Measurements from ENCODE around the gene RIPK4.
A peak's percentile ranks its signal among the peaks of the same experiment; 100 is the strongest.

RIPK4 gene

GRCh38 chr21:41760411-41760810 lies 6.4 kb downstream of the RIPK4 start:
- no peak for DNase-seq (ENCODE audit: low read depth, low spot score)
- no peak overlapping the region for H3K4me3 ChIP-seq (ENCODE audit: low read length)

- no peak for DNase-seq (ENCODE audit: low read depth, low spot score)
- H3K4me3 ChIP-seq (ENCODE audit: low read length): no peak overlapping the region
Measured at GRCh38 chr21:41759926-41760325, 6.9 kb downstream of the RIPK4 start.

GRCh38 chr21:41759214-41759840 lies 7.5 kb downstream of the RIPK4 start:
- H3K4me3 ChIP-seq (ENCODE audit: low read length): no peak overlapping the region
- DNase-seq (ENCODE audit: low read depth, low spot score): no peak

- DNase-seq (ENCODE audit: low read depth, low spot score): no peak
- H3K4me3 ChIP-seq (ENCODE audit: low read length): no peak overlapping the region
Measured at GRCh38 chr21:41758550-41758949, 8.3 kb downstream of the RIPK4 start.

GRCh38 chr21:41755934-41756773 lies 10.7 kb downstream of the RIPK4 start:
- H3K4me3 ChIP-seq (ENCODE audit: low read length): no peak overlapping the region
- peak; percentile 75 for DNase-seq (ENCODE audit: low read depth, low spot score)

- peak; percentile 89 for DNase-seq (ENCODE audit: low read depth, low spot score)
- no peak overlapping the region for H3K4me3 ChIP-seq (ENCODE audit: low read length)
Measured at GRCh38 chr21:41755258-41755933, 11.5 kb downstream of the RIPK4 start.

GRCh38 chr21:41754479-41754891 lies 12.4 kb downstream of the RIPK4 start:
- H3K4me3 ChIP-seq (ENCODE audit: low read length): no peak overlapping the region
- no peak for DNase-seq (ENCODE audit: low read depth, low spot score)

GRCh38 chr21:41753006-41753898 lies 13.6 kb downstream of the RIPK4 start:
- no peak for DNase-seq (ENCODE audit: low read depth, low spot score)
- no peak overlapping the region for H3K4me3 ChIP-seq (ENCODE audit: low read length)

- DNase-seq (ENCODE audit: low read depth, low spot score): no peak
- no peak overlapping the region for H3K4me3 ChIP-seq (ENCODE audit: low read length)
Measured at GRCh38 chr21:41752231-41752681, 14.6 kb downstream of the RIPK4 start.

GRCh38 chr21:41751611-41752011 lies 15.2 kb downstream of the RIPK4 start:
- H3K4me3 ChIP-seq (ENCODE audit: low read length): no peak overlapping the region
- DNase-seq (ENCODE audit: low read depth, low spot score): no peak

- no peak for DNase-seq (ENCODE audit: low read depth, low spot score)
- no peak overlapping the region for H3K4me3 ChIP-seq (ENCODE audit: low read length)
Measured at GRCh38 chr21:41750532-41751151, 16.2 kb downstream of the RIPK4 start.

- no peak overlapping the region for H3K4me3 ChIP-seq (ENCODE audit: low read length)
- DNase-seq (ENCODE audit: low read depth, low spot score): no peak
Measured at GRCh38 chr21:41750051-41750450, 16.8 kb downstream of the RIPK4 start.

- DNase-seq (ENCODE audit: low read depth, low spot score): no peak
- H3K4me3 ChIP-seq (ENCODE audit: low read length): no peak overlapping the region
Measured at GRCh38 chr21:41749286-41749685, 17.6 kb downstream of the RIPK4 start.

- H3K4me3 ChIP-seq (ENCODE audit: low read length): no peak overlapping the region
- no peak for DNase-seq (ENCODE audit: low read depth, low spot score)
Measured at GRCh38 chr21:41747943-41748738, 18.7 kb downstream of the RIPK4 start.

GRCh38 chr21:41746744-41747006 lies 20.2 kb downstream of the RIPK4 start:
- H3K4me3 ChIP-seq (ENCODE audit: low read length): no peak overlapping the region
- DNase-seq (ENCODE audit: low read depth, low spot score): no peak

- DNase-seq (ENCODE audit: low read depth, low spot score): no peak
- H3K4me3 ChIP-seq (ENCODE audit: low read length): no peak overlapping the region
Measured at GRCh38 chr21:41745971-41746743, 20.7 kb downstream of the RIPK4 start.

- no peak for DNase-seq (ENCODE audit: low read depth, low spot score)
Measured at GRCh38 chr21:41745026-41745820, 21.6 kb downstream of the RIPK4 start.

More at GRCh38 chr21:41745026-41745820, 21.6 kb downstream of the RIPK4 start:
- no peak overlapping the region for H3K4me3 ChIP-seq (ENCODE audit: low read length)
